IMR-90 (cell line): ENCODE results near the gene NRF1. TPM values are rescaled to one million over a fixed set of nuclear protein-coding genes. Genes with fewer than 3 reads are reported as not detected.

Experiments used
- ATAC-seq: fragments of 200-7000 bp; cut with Tn5 transposase; 2 replicates; pipeline ENCODE4 v1.9.1; 2020; ENCODE audit warnings: low read depth, mild to moderate bottlenecking, moderate library complexity
- BruUV-seq: library from RNA; stranded (reverse); fragments of 400-500 nt; replicated peaks from 2 replicates; lab custom pipeline; 2021; lab: Mats Ljungman, UMichigan
- CTCF ChIA-PET: fragments of 300-600 bp; formaldehyde crosslinking; extraction: SDS; loops from one replicate; lab custom pipeline; 2021; ENCODE audit warnings: antibody characterized with exemption; lab: Yijun Ruan, JAX
- POLR2A ChIA-PET: fragments of 300-600 bp; sonication (Branson Sonifier 250); formaldehyde crosslinking; loops from one replicate; lab custom pipeline; 2022; ENCODE audit warnings: antibody characterized with exemption; ENCODE audit not compliant: unreplicated experiment; lab: Charles Lee
- DNase-seq: peaks from one replicate; pipeline ENCODE4 v3.0.0; 2013
- H2AFZ ChIP-seq: replicated peaks from 2 replicates; pipeline ENCODE3; 2013; ENCODE audit warnings: low read length, mild to moderate bottlenecking; ENCODE audit not compliant: poor library complexity
- H2AK5ac ChIP-seq: 2 replicates; pipeline ENCODE4 v1.6.1; 2013; ENCODE audit warnings: low read depth, low read length, inconsistent platforms
- H2AK9ac ChIP-seq: replicated peaks from 2 replicates; pipeline ENCODE3; 2013; ENCODE audit warnings: mild to moderate bottlenecking, low read depth, low read length, moderate library complexity; ENCODE audit not compliant: poor library complexity
- H2BK120ac ChIP-seq: 2 replicates; pipeline ENCODE4 v1.6.1; 2013; ENCODE audit warnings: low read depth, low read length, inconsistent platforms
- H2BK15ac ChIP-seq: 3 replicates; pipeline ENCODE4 v1.6.1; 2013; ENCODE audit warnings: low read depth, low read length, inconsistent platforms
- H2BK20ac ChIP-seq: 2 replicates; pipeline ENCODE4 v1.6.1; 2013; ENCODE audit warnings: low read depth, mild to moderate bottlenecking, inconsistent platforms, low read length, moderate library complexity
- H2BK5ac ChIP-seq: 2 replicates; pipeline ENCODE4 v1.6.1; 2013; ENCODE audit warnings: mild to moderate bottlenecking, low read depth, low read length, inconsistent platforms; ENCODE audit not compliant: poor library complexity, severe bottlenecking
- H3K14ac ChIP-seq: replicated peaks from 2 replicates; pipeline ENCODE4 v1.6.1; 2013; ENCODE audit warnings: low read depth, low read length, inconsistent platforms
- H3K18ac ChIP-seq: 2 replicates; pipeline ENCODE4 v1.6.1; 2013; ENCODE audit warnings: low read depth, low read length, control low read depth
- H3K23ac ChIP-seq: 2 replicates; pipeline ENCODE4 v1.6.1; 2013; ENCODE audit warnings: low read depth, low read length, inconsistent platforms
- H3K27ac ChIP-seq: 2 replicates; pipeline ENCODE4 v1.5.1; 2013; ENCODE audit warnings: mild to moderate bottlenecking, control low read depth, low read length; ENCODE audit not compliant: insufficient read depth
- H3K27me3 ChIP-seq: 2 replicates; pipeline ENCODE4 v1.6.1; 2013; ENCODE audit warnings: low read length; ENCODE audit not compliant: control insufficient read depth, insufficient read depth
- H3K36me3 ChIP-seq: 2 replicates; pipeline ENCODE4 v1.6.1; 2013; ENCODE audit warnings: low read length, mixed read lengths; ENCODE audit not compliant: control insufficient read depth, insufficient read depth
- H3K4ac ChIP-seq: 2 replicates; pipeline ENCODE4 v1.6.1; 2013; ENCODE audit warnings: low read depth, low read length, inconsistent platforms
- H3K4me1 ChIP-seq: 2 replicates; pipeline ENCODE4 v1.6.1; 2013; ENCODE audit warnings: low read length, mixed read lengths; ENCODE audit not compliant: control insufficient read depth, insufficient read depth
- H3K4me2 ChIP-seq: 2 replicates; pipeline ENCODE4 v1.6.1; 2013; ENCODE audit warnings: low read depth, mild to moderate bottlenecking, control low read depth, low read length, moderate library complexity
- H3K4me3 ChIP-seq: 2 replicates; pipeline ENCODE4 v1.5.1; 2013; ENCODE audit warnings: low read depth, mild to moderate bottlenecking, control low read depth, low read length, moderate library complexity; ENCODE audit not compliant: insufficient read depth
- H3K56ac ChIP-seq: 2 replicates; pipeline ENCODE4 v1.6.1; 2013; ENCODE audit warnings: low read length, inconsistent platforms; ENCODE audit not compliant: insufficient read depth; ENCODE audit errors: extremely low read depth
- H3K79me1 ChIP-seq, 2 experiments: 2 replicates each; pipeline ENCODE4 v1.6.1; 2013; ENCODE audit warnings: low read length in 2 of 2, inconsistent platforms in 1 of 2, low read depth in 1 of 2
- H3K9ac ChIP-seq: 2 replicates; pipeline ENCODE4 v1.6.1; 2013; ENCODE audit warnings: low read depth, low read length, control low read depth
- H3K9me1 ChIP-seq: 2 replicates; pipeline ENCODE4 v1.6.1; 2013; ENCODE audit warnings: low read length, inconsistent platforms; ENCODE audit not compliant: insufficient read depth
- H3K9me3 ChIP-seq: 2 replicates; pipeline ENCODE4 v1.6.1; 2013; ENCODE audit warnings: low read length; ENCODE audit not compliant: control insufficient read depth, insufficient read depth
- H4K20me1 ChIP-seq: 2 replicates; pipeline ENCODE4 v1.6.1; 2013; ENCODE audit warnings: low read length, inconsistent platforms; ENCODE audit not compliant: insufficient read depth
- H4K5ac ChIP-seq: 2 replicates; pipeline ENCODE4 v1.6.1; 2013; ENCODE audit warnings: mild to moderate bottlenecking, low read depth, low read length, control low read depth
- H4K8ac ChIP-seq, 2 experiments: 2 replicates each; pipeline ENCODE4 v1.6.1; 2013; ENCODE audit warnings: low read depth in 2 of 2, low read length in 2 of 2, control low read depth in 1 of 2, inconsistent platforms in 1 of 2
- H4K91ac ChIP-seq: 2 replicates; pipeline ENCODE4 v1.6.1; 2013; ENCODE audit warnings: low read depth, low read length, inconsistent platforms; ENCODE audit not compliant: insufficient read depth
- BHLHE40 ChIP-seq: fragments of 150-350 bp; IDR thresholded peaks from 2 replicates; pipeline ENCODE4 v1.6.1; 2016; ENCODE audit warnings: mild to moderate bottlenecking, low read depth, low read length
- CEBPB ChIP-seq: IDR thresholded peaks from 2 replicates; pipeline ENCODE4 v1.6.1; 2012; ENCODE audit warnings: low read depth, low read length, improper control_type of control experiment
- WGBS, 2 experiments: methylation state at CpG; one replicate each; pipeline versions ENCODE4 v1.1.5 to v1.1.7; 2013; ENCODE audit warnings: missing lambda C conversion rate in 2 of 2; ENCODE audit not compliant: insufficient read length in 1 of 2; ENCODE audit errors: extremely low coverage in 2 of 2; 5-methylcytosine and 5-hydroxymethylcytosine counted together
- dilution Hi-C: fragments of 300-500 bp; cut with HindIII; formaldehyde crosslinking; loops from one replicate; pipeline ENCODE4 v1.14.3; 2018; ENCODE audit warnings: low sequenced_read_pairs; ENCODE audit not compliant: unreplicated experiment
- in situ Hi-C: fragments of 300-500 bp; cut with MboI; formaldehyde crosslinking; loops from 3 replicates; pipeline ENCODE4 v1.14.3; 2019; ENCODE audit warnings: low sequenced_read_pairs, inconsistent platforms, mixed read lengths
- intact Hi-C: fragments of 100-400 bp; cut with micrococcal nuclease; formaldehyde crosslinking; loops from 2 replicates; pipeline ENCODE4 v1.10.0; 2022
- polyA plus RNA-seq, 3 experiments: library from polyadenylated mRNA; depleted of rRNA; stranded (reverse); fragments of >200 nt; gene quantifications; 2 replicates each; pipeline ENCODE4 v1.2.3, GENCODE V29; 2012; ENCODE audit warnings: low replicate concordance in 1 of 3
- total RNA-seq: library from RNA; depleted of rRNA; stranded (reverse); fragments of >200 nt; gene quantifications from 2 replicates; pipeline ENCODE4 v1.2.3, GENCODE V29; 2012

Gene NRF1
- total and polyA plus RNA-seq, 2 of the 4 experiments (the other 2 are of a cell fraction): 11.4 to 15.8 TPM

- no peak overlapping the region for H3K4me3 ChIP-seq
- H3K18ac ChIP-seq: no peak overlapping the region
- in situ Hi-C loops: no loop called here
- H3K36me3 ChIP-seq: peaks cover 6% of the 10 kb centered on the region
- POLR2A ChIA-PET: no interaction called here
- H4K5ac ChIP-seq: no peak overlapping the region
- H4K8ac ChIP-seq: no peak overlapping the region
- H3K9me3 ChIP-seq: no peaks in the 10 kb centered on the region
- no peak overlapping the region for H2AK9ac ChIP-seq
- H2BK120ac ChIP-seq: no peak overlapping the region
- WGBS, 2 experiments: no CpG with 5 or more reads among the region's 1 CpG
- no peak overlapping the region for H2BK5ac ChIP-seq
- H2BK20ac ChIP-seq: no peak overlapping the region
- H3K9me1 ChIP-seq: peaks cover 13% of the 10 kb centered on the region
- no peaks in the 10 kb centered on the region for H3K27me3 ChIP-seq
- intact Hi-C loops: no loop called here
- no peak overlapping the region for H3K9ac ChIP-seq
- H3K4ac ChIP-seq: no peak overlapping the region
- TF ChIP-seq CEBPB: peak; percentile 64; the same call in 1 of the 2 replicates
- TF ChIP-seq BHLHE40: no peak
- H3K4me1 ChIP-seq: peaks cover 8% of the 10 kb centered on the region
- DNase-seq (peak; percentile 49), ATAC-seq (peak; percentile 69)
- no peak overlapping the region for H3K27ac ChIP-seq
- no peak overlapping the region; the same call in 1 of the 2 replicates for H3K4me2 ChIP-seq
- no peak overlapping the region for H3K23ac ChIP-seq
- H3K79me1 ChIP-seq: no peaks in the 10 kb centered on the region
- H2AFZ ChIP-seq: no peak overlapping the region
- H4K91ac ChIP-seq: no peak overlapping the region
- no peak overlapping the region for H2BK15ac ChIP-seq
- no peak overlapping the region for H2AK5ac ChIP-seq
- CTCF ChIA-PET: interaction anchor here (0.5 to 1.5 kb wide), 2 partner anchors 17 to 90 kb away, joined by 3 to 6 read pairs; no protein-coding TSS in a partner anchor
- H3K56ac ChIP-seq: no peak overlapping the region
- H4K20me1 ChIP-seq: no peaks in the 10 kb centered on the region
- no peak overlapping the region for H3K14ac ChIP-seq
- dilution Hi-C loops: no loop called here
- BruUV-seq: no TSS peak
Observed at GRCh38 chr7:129721068-129721467, 109.5 kb downstream of the NRF1 start.
